GM21423 (cell line): ENCODE measurements around the gene AFF3.

Source experiments
- ATAC-seq: cut with Tn5 transposase; IDR thresholded peaks from one replicate; pipeline ENCODE4 v1.9.1; 2021; ENCODE audit warnings: mild to moderate bottlenecking, moderate library complexity; ENCODE audit not compliant: unreplicated experiment

AFF3 gene

GRCh38 chr2:99864561-99865553 lies 277.5 kb downstream of the AFF3 start:
- ATAC-seq = no peak

- no peak for ATAC-seq
These were observed 278.5 kb downstream of the AFF3 start for GRCh38 chr2:99863903-99864270.

- ATAC-seq = no peak
These were observed 279.0 kb downstream of the AFF3 start for GRCh38 chr2:99863236-99863902.

- ATAC-seq = no peak
These were observed 279.8 kb downstream of the AFF3 start for GRCh38 chr2:99862566-99862965.

- ATAC-seq = no peak
These were observed 281.0 kb downstream of the AFF3 start for GRCh38 chr2:99861376-99861760.

- no peak for ATAC-seq
These were observed 281.5 kb downstream of the AFF3 start for GRCh38 chr2:99860720-99861375.

- ATAC-seq = no peak
These were observed 283.3 kb downstream of the AFF3 start for GRCh38 chr2:99858951-99859596.

GRCh38 chr2:99857867-99858444 lies 284.4 kb downstream of the AFF3 start:
- no peak for ATAC-seq

- no peak for ATAC-seq
These were observed 285.0 kb downstream of the AFF3 start for GRCh38 chr2:99857372-99857771.

GRCh38 chr2:99856119-99856518 lies 286.3 kb downstream of the AFF3 start:
- no peak for ATAC-seq

- no peak for ATAC-seq
These were observed 288.0 kb downstream of the AFF3 start for GRCh38 chr2:99854236-99854852.

GRCh38 chr2:99852956-99853355 lies 289.4 kb downstream of the AFF3 start:
- no peak for ATAC-seq

GRCh38 chr2:99852376-99852934 lies 289.9 kb downstream of the AFF3 start:
- ATAC-seq = no peak

GRCh38 chr2:99851811-99852210 lies 290.6 kb downstream of the AFF3 start:
- no peak for ATAC-seq

GRCh38 chr2:99851089-99851488 lies 291.3 kb downstream of the AFF3 start:
- no peak for ATAC-seq

GRCh38 chr2:99850084-99850710 lies 292.2 kb downstream of the AFF3 start:
- no peak for ATAC-seq

GRCh38 chr2:99846462-99847107 lies 295.8 kb downstream of the AFF3 start:
- no peak for ATAC-seq

- ATAC-seq = no peak
These were observed 297.1 kb downstream of the AFF3 start for GRCh38 chr2:99845296-99845695.

- no peak for ATAC-seq
These were observed 299.9 kb downstream of the AFF3 start for GRCh38 chr2:99842451-99842850.
